Measurements from ENCODE around the gene MAG.

- TF ChIP-seq CTCF (conservative IDR thresholded peaks at IDR 0.05; ENCODE audit: low read length) (no peak), EZH2phosphoT487 (IDR thresholded peaks at IDR 0.05; ENCODE audit: borderline replicate concordance) (no peak)
These were observed 731 bp downstream of the MAG start for GRCh38 chr19:35292421-35293362.
